ENCODE measurements around the gene TFAP2C.

DNA sequence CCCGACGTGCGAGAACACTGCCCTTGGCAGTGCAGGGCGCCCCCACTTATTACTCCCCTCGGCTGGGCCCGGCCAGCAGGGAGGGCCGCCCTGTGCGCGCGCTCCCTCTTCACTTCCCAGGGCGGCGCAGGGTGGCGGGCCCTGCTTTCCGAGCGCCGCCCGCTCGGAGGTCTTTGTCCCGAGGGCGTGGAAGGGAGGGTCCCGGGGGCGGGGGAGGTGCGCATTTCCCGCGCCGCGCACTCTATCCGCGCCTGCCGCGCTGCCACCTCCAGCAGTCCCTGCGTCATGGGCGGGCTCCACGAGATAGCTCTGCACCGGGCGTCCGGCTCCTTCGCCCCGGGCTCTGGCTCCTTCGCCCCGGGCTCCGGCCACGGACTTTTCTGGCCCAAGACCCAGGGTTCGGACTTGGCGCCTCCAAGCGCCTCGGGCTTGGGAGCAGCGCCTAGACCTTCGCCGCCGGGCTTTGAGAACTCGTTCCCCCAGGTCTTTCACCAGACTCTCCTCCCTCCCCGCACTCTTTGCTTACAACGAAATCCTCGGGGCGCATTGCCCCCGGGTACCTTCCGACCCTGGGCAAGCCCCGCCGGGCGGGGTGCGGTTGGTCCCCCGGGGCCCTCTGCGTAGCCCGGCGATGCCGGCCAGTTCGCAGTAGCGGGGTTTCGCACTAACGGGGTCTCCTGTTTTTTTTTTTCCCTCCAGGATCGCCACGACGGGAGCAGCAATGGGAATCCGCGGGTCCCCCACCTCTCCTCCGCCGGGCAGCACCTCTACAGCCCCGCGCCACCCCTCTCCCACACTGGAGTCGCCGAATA, 1.6 kb downstream of the TFAP2C start:
- no peak for TF ChIP-seq GATA2 (IDR thresholded peaks at IDR 0.05; ENCODE audit: low read depth, low read length)
- no peak for TF ChIP-seq GATA3 (IDR thresholded peaks at IDR 0.05; ENCODE audit: low read depth, low read length)

Data from SH-SY5Y (cell line).